Endothelial cell (in vitro differentiated cells): ENCODE results near the gene TMEM86A. TPM values are rescaled to one million over a fixed set of nuclear protein-coding genes. Genes with fewer than 3 reads are reported as not detected.

Source experiments
- DNase-seq: peaks from one replicate; pipeline ENCODE4 v3.0.0; 2021; ENCODE audit warnings: low spot score
- H3K27ac Mint-ChIP-seq: one replicate; pipeline ENCODE4 v1.8.0; 2021; ENCODE audit warnings: mixed read lengths, inconsistent platforms; ENCODE audit not compliant: unreplicated experiment
- H3K27me3 Mint-ChIP-seq: one replicate; pipeline ENCODE4 v1.8.0; 2021; ENCODE audit warnings: mild to moderate bottlenecking, moderate library complexity, mixed read lengths, inconsistent platforms; ENCODE audit not compliant: unreplicated experiment
- H3K36me3 Mint-ChIP-seq: one replicate; pipeline ENCODE4 v1.8.0; 2021; ENCODE audit warnings: mild to moderate bottlenecking, low read depth, mixed read lengths, inconsistent platforms; ENCODE audit not compliant: unreplicated experiment
- H3K4me1 Mint-ChIP-seq: one replicate; pipeline ENCODE4 v1.8.0; 2021; ENCODE audit warnings: mild to moderate bottlenecking, mixed read lengths, inconsistent platforms; ENCODE audit not compliant: unreplicated experiment
- H3K4me3 Mint-ChIP-seq: one replicate; pipeline ENCODE4 v1.8.0; 2021; ENCODE audit warnings: mild to moderate bottlenecking, mixed read lengths, inconsistent platforms; ENCODE audit not compliant: unreplicated experiment
- H3K9me3 Mint-ChIP-seq: one replicate; pipeline ENCODE4 v1.8.0; 2021; ENCODE audit warnings: mixed read lengths, inconsistent platforms; ENCODE audit not compliant: unreplicated experiment
- CTCF ChIP-seq: fragments of 200-600 bp; sonication (generic); IDR thresholded peaks from one replicate; pipeline ENCODE4 v1.5.0; 2021; ENCODE audit warnings: antibody characterized with exemption; ENCODE audit not compliant: unreplicated experiment
- total RNA-seq: library from RNA; stranded (reverse); fragmentation: NEBNext Ultra II Directional; extraction: Animal tissue kit (Norgen Biotek cat#: 25700); gene quantifications from one replicate; pipeline ENCODE4 v1.2.1, GENCODE V29; 2021; ENCODE audit not compliant: unreplicated experiment

The TMEM86A gene
- total RNA-seq, 1 donor from 2014 or later, result 3.9 TPM

- H3K9me3 Mint-ChIP-seq, result no peaks in the 10 kb centered on the region
- peaks cover 12% of the 10 kb centered on the region for H3K4me1 Mint-ChIP-seq
- H3K36me3 Mint-ChIP-seq, result peaks cover 6% of the 10 kb centered on the region
- TF ChIP-seq CTCF, result no peak
- no peak overlapping the region for H3K4me3 Mint-ChIP-seq
- peak; percentile 54 for DNase-seq
- peaks cover 6% of the 10 kb centered on the region for H3K27me3 Mint-ChIP-seq
- peak overlapping the region; percentile 97 for H3K27ac Mint-ChIP-seq
These were observed 51.2 kb downstream of the TMEM86A start for GRCh38 chr11:18749681-18750319.

GRCh38 chr11:18750944-18751343 lies 52.4 kb downstream of the TMEM86A start:
- Mint-ChIP-seq H3K4me3 (no peak overlapping the region), H3K27me3 (peaks cover 5% of the 10 kb centered on the region), H3K4me1 (peaks cover 12% of the 10 kb centered on the region), H3K36me3 (peaks cover 6% of the 10 kb centered on the region), H3K27ac (no peak overlapping the region), H3K9me3 (no peaks in the 10 kb centered on the region)
- no peak for TF ChIP-seq CTCF
- no peak for DNase-seq

- TF ChIP-seq CTCF, result no peak
- DNase-seq, result no peak
- peaks cover 6% of the 10 kb centered on the region for H3K36me3 Mint-ChIP-seq
- no peak overlapping the region for H3K4me3 Mint-ChIP-seq
- H3K9me3 Mint-ChIP-seq, result no peaks in the 10 kb centered on the region
- H3K4me1 Mint-ChIP-seq, result peaks cover 12% of the 10 kb centered on the region
- H3K27me3 Mint-ChIP-seq, result peaks cover 5% of the 10 kb centered on the region
- H3K27ac Mint-ChIP-seq, result no peak overlapping the region
These were observed 53.9 kb downstream of the TMEM86A start for GRCh38 chr11:18752502-18752901.

GRCh38 chr11:18754308-18754707 lies 55.7 kb downstream of the TMEM86A start:
- Mint-ChIP-seq H3K4me3 (no peak overlapping the region), H3K36me3 (peaks cover 6% of the 10 kb centered on the region), H3K9me3 (no peaks in the 10 kb centered on the region), H3K4me1 (peaks cover 7% of the 10 kb centered on the region), H3K27me3 (peaks cover 5% of the 10 kb centered on the region), H3K27ac (no peak overlapping the region)
- no peak for TF ChIP-seq CTCF
- no peak for DNase-seq

Other genes starting within 250 kb of the TMEM86A start
- gene LDHAL6A, start 242.9 kb upstream of the TMEM86A start, total RNA-seq, result not detected
- gene TSG101, start 171.8 kb upstream of the TMEM86A start, total RNA-seq, result 47.4 TPM
- 13.2 TPM for gene UEVLD, start 110.0 kb upstream of the TMEM86A start, total RNA-seq
- gene MISFA, start 99.0 kb upstream of the TMEM86A start, total RNA-seq, result 2.8 TPM
- 19.9 TPM for gene SPTY2D1, start 64.4 kb upstream of the TMEM86A start, total RNA-seq
- gene IGSF22, start 27.4 kb downstream of the TMEM86A start, total RNA-seq, result 0.74 TPM
- 16.4 TPM for gene PTPN5, start 93.0 kb downstream of the TMEM86A start, total RNA-seq
- not detected for gene MRGPRX1, start 240.6 kb downstream of the TMEM86A start, total RNA-seq